OCI-LY3 (cell line): ENCODE results near the gene ZNF598.

Experiments
- EZH2phosphoT487 ChIP-seq: fragments of 200-600 bp; shearing (Covaris generic); IDR thresholded peaks from 2 replicates; pipeline ENCODE4 v1.6.1; 2018; ENCODE audit warnings: antibody characterized with exemption, mixed run types, low read depth
- TF ChIP-seq, protein P1 (sequence below): fragments of 200-600, 300-600 bp; sonication (generic); IDR thresholded peaks from 2 replicates; pipeline ENCODE4 v1.5.1; 2014; ENCODE audit warnings: antibody characterized with exemption, low read length, low read depth

DNA sequence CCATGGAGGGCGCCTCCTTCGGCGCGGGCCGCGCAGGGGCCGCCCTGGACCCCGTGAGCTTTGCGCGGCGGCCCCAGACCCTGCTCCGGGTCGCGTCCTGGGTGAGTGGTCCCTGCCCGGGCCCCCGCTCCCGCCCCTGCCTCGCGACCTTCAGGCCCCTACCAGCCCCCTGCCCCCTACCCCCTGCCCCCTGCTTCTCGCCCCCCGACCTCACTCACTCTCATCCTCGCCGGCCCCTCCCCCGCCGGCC is 19.6 kb downstream of the ZNF598 start:
- TF ChIP-seq, protein P1, sequence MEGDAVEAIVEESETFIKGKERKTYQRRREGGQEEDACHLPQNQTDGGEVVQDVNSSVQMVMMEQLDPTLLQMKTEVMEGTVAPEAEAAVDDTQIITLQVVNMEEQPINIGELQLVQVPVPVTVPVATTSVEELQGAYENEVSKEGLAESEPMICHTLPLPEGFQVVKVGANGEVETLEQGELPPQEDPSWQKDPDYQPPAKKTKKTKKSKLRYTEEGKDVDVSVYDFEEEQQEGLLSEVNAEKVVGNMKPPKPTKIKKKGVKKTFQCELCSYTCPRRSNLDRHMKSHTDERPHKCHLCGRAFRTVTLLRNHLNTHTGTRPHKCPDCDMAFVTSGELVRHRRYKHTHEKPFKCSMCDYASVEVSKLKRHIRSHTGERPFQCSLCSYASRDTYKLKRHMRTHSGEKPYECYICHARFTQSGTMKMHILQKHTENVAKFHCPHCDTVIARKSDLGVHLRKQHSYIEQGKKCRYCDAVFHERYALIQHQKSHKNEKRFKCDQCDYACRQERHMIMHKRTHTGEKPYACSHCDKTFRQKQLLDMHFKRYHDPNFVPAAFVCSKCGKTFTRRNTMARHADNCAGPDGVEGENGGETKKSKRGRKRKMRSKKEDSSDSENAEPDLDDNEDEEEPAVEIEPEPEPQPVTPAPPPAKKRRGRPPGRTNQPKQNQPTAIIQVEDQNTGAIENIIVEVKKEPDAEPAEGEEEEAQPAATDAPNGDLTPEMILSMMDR = no peak
- TF ChIP-seq EZH2phosphoT487 = no peak
